Measurements from ENCODE around the gene RELT.
A peak's percentile ranks its signal among the peaks of the same experiment; 100 is the strongest.

RELT gene

DNA sequence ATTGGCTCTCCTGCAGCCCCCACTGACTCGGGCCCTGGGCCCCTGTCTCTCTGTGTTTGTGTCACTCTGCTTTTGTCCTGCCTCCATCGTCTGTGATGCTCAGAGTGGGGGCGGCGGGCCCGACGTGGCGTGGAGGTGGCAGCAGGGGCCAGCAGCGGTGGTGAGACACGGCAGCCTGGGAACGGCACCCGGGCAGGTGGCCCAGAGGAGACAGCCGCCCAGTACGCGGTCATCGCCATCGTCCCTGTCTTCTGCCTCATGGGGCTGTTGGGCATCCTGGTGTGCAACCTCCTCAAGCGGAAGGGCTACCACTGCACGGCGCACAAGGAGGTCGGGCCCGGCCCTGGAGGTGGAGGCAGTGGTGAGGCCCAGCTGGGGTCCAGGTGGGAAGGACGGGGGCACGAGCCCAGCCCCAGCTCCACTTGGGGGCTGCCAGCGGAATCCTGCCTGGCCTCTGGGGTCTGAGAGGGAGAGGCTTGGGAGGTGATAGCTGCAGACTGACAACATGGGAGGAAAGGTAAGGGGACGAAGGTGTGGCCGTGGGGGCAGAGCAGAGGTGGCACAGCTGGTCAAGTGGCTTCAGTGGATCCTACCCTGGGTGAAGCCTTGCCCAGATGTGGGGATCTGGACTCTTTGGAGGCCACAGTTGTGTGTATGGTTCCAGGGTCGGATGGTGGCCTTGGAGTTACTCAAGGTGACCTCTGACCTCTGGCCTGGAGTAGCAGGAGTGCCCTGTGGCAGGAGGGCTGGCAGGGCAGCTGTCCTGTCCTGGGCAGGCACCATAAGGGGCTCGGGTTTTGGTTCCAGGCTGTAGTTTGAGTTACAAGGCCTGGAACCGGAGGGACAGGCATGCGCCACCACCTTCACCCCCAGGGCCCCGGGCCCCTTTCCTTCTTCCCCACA, 16.2 kb downstream of the RELT start:
- no peak for DNase-seq

DNA sequence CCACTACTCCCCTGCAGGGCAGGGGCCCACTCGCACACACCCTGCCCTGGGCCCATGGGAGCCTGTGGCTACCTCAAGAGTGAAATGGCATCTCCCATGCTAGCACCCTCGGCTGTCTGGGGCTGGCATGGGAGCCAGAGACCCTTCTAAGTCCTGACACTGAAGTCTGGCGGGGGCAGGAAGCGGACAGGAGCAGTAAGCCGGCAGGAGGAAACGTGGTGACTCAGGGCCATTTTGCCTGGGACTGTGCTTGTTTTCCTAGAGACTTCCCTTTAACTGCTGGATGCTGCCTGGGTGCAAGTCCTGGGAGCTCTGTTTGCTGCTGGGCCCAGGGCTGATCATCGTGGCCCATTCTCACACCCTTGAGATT, 16.8 kb downstream of the RELT start:
- DNase-seq = no peak

DNA sequence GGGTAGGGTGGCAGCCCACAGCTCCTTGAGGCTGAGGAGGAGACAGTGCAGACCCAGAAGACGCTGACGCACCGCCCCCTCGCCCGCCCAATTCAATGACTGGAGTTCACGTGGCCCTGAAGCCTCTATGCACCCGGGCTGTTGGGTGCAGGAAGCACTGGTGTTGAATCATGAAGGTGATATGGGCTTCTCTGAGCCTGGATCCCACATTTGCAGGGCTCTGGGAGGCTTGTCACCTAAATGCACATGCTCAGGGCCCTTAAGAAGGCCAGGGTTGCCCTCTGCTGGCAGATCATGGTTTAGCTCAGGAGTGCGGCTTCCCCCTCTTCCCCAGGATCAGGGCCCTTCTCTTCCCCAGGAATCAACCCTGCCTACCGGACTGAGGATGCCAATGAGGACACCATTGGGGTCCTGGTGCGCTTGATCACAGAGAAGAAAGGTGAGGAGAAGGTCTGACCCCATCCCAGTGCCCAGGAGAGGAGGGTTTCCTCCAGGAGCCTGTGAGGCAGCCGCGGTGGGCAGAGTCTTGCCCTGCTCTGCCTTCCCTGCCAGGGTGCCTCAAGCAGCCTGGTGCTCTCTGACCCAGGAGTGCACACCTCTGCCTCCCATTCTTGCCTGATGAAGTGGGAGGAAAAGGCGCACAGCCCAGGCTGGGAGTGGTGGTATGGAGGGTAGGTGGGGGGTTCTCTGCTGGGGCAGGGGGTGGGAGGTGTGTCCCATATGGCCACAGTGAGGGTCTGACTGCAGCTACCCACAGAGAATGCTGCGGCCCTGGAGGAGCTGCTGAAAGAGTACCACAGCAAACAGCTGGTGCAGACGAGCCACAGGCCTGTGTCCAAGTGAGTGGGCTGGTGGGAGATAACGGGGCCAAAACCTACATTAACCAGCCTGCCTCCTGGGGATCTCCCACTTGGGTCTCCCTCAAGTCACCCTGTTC, 17.5 kb downstream of the RELT start:
- DNase-seq = peak; percentile 64

DNA sequence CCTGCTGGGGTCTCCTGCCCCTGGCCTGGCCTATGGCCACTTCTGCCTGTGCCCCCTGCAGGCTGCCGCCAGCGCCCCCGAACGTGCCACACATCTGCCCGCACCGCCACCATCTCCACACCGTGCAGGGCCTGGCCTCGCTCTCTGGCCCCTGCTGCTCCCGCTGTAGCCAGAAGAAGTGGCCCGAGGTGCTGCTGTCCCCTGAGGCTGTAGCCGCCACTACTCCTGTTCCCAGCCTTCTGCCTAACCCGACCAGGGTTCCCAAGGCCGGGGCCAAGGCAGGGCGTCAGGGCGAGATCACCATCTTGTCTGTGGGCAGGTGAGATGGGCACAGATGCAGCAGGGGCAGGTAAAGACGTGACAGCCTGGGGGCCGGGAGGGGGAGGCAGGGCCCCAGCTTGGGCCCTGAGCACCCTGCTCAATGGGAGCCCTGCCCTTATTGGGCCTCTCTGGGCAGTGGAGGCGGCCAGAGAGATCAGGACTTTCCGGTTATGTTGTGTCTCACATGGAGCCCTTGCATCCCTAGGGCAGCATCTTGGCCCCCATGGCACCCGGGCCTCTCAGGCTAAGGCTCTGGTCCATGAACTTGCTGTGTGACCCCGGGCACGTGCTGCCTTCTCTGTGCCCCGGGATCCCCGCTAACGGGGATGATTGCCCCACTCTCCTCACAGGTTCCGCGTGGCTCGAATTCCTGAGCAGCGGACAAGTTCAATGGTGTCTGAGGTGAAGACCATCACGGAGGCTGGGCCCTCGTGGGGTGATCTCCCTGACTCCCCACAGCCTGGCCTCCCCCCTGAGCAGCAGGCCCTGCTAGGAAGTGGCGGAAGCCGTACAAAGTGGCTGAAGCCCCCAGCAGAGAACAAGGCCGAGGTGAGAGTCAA, 18.5 kb downstream of the RELT start:
- no peak for DNase-seq

DNA sequence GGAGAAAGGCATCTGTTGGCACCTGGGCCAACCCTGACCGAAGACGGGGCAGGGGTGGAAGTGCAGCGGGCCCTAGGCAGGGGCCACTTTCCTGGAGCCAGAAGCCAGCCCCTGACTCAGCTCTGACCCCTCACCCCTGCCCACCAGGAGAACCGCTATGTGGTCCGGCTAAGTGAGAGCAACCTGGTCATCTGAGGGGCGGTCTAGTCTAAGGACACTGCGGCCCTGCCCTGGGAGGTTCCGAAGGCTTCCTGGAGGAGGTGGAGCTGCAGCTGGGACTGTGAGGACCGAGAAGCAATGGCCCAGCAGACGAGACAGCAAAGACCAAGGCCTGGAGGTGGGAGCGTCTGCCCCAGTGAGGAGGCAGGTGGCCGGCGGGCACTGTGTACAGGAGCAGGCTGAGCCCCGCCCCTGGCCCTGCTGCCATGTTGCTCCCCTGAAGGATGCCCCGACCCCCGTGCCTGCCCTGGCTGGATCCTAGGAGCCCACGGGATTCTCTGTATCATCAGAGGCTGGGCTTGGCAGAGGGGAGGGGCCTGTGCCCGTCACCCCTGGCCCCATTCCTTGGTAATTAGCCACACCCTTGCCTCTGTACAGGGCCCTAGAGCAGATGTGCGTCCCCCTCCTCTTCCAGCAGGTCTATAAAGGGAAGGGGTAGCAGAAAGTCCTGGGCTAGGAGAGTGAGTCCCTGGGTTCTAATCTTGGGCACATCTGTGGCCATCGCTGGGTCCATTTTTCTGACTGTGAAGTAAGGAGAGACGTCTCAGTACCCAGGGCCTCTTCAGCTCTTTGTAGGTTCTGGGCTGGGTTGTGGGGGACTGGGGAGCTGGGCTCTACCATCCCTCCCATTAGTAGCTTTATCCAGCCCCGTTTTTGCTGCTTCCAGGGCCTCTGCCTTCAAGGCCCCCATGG, 19.4 kb downstream of the RELT start:
- no peak for DNase-seq

DNA sequence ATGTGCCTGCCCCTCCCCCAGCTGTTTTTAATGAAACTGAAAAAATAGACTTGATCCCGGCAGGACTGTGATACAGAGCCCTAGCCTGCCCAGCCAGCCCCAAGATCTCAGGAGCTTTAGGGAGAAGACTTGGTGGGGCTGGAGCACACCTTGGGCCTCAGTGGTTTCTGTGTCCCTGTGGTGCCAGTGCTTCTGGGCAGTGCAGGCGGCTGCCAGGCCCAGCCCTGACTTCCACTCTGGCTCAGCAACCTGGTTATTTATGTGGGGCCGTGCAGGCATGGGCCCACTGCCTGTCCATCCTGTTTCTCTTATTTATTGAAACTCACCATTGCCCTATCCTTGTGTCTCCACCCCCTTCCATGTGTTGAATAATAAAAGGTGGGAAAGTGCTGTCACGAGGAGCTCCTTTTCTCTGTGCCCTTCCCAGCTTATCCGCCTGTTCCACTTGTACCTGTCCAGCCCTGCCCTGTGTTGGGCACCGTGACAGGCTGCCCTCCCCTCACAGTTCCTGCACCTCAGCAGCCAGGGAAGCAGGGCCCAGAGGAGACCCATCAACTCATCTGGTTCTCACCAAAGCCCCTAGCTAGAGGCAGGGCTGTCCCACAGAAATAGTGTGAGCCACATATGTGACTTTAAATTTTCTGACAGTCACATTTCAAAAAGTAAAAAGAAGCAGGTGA, 20.2 kb downstream of the RELT start:
- no peak for DNase-seq

DNA sequence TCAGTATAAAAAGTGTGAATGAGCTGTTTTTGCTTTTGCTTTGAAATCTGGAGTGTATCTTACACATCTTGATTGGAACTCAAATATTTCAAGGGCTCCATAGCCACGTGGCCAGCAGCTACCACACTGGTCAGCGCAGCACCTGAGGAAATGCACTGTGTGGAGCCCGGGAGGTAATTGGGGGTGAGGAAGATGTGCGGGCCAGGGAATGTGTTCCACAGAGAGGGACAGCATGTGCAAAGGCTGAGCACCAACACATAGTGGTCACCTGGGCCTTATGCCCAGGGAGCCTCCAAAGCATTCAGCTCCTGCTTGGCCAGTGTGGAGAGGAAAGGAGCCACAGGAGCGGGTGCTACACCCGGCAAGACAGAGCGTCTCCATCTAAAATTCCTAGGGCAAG, 20.8 kb downstream of the RELT start:
- DNase-seq = no peak

DNA sequence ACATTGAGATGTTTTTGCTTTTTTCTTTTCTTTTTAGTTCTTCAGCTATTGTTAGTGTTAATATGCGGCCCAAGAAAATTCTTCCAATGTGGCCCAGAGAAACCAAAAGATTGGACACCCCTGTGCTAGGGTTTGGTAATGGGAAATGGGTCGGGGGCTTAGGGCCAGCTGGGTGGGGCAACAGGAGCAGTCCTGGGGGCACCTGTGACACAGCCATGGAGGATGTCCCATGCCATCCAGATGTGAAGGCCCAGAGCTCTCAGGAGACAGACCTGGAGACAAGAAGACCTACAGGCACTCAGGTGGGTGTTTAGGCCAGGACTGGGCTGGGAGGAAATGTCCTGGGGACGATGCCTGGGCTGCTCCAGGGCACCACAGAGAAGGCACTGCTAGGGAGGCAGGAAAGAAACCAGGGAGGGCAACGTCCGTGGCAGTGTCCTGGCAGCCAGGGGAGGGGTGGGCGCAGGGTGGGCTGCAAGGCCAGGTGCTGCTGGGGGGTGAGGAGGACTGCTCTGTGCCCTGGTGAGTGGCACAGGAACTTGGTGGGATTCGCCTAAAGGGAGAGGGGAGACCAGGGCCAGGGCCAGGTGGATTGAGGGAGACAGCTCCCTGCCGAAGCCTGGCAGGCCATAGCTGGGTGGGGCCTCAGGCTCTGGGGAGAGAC, 21.4 kb downstream of the RELT start:
- no peak for DNase-seq

DNA sequence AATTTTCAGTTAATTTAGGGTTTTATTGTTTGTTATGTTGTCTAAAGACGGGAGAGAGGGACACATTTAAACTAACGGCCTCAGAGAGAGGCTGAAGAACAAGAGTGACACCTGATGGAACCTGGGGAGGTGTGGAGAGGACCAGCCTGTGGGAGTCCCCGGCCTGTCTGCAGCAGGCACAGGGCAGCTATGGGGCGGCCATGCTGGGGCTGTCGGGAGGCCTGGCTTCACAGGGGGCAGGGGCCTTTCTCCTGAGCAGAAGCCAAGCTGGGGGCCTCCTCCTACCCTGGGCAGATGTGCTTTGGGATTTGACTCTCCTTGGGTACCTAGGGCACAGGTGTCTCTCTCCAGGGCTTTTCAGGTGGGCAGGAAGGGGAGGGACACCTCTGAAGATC, 21.9 kb downstream of the RELT start:
- no peak for DNase-seq

DNA sequence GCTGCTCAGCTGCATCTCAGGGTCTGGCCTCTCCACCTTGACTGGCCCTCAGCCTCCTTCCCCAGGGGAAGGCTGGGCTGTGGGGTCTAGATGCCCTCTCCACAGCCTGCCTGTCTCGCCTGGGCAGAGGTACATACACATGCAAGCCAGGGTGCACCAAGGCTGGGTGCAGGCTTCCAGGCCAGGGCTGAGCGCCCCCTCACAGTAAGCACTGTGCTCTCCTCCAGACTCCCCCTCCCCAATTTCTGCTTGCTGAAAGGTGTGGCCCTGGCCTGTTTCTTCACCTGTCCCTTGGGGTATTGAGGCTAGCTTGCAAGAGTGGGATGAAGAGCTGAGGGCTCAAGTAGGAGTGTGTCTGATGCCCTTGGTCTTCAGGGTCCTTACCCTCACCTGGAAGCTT, 22.5 kb downstream of the RELT start:
- DNase-seq = no peak

DNA sequence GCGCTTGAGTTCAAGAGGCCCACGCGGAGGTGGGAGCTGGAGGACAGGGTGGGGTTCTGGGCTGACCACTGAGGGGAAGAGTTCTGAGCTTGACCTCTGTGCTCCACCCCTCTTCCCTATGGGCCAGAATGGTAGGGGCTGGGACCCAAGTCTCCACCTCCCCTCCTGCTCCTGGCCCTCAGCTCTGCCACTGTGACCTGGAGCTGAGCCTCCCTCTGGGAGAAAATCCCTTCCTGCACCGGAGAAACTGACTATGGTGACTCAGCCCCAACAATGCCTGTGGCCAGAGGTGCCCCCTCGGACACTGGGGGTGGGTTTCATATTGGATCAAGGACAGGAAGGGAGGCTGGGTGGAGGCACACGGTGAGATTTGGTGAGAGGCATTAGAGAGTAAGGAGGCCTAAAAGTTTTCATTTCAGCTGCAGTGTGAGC, 23.0 kb downstream of the RELT start:
- no peak for DNase-seq

DNA sequence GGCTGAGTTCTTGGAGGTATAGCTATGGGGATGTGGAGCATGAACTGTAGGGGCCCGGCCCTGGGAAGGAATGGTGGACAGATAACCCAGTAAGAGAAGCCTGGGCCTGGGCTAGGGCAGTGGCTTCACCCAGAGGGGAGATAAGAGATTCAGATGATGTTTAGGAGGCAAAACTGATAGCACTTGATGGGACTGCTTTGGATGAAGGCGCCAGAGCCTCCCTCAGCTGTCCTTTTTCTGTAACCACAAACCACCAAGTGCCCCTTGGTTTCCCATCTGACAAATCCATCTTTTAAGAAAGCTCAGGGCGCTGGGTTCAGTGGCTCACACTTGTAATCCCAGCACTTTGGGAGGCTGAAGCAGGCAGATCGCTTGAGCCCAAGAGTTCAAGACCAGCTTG, 23.4 kb downstream of the RELT start:
- no peak for DNase-seq

DNA sequence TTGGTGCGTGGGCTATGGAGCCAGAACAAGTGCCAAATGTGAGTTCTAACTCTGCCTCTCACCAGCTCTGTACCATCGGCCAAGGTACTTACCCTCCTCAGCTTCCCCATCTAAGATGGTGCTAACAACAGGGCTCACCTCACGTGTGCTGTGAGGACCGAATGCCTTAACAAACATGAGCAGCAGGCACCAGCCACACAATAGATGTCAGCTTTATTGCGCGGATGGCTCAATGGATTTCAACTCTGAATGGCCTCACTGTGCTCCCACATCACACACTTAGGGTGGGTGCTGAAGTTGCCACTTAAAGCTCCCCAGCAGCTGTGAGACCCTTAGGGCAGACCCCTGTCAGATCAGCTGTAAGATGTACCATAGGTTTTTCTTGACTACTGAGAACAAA, 24.1 kb downstream of the RELT start:
- no peak for DNase-seq

DNA sequence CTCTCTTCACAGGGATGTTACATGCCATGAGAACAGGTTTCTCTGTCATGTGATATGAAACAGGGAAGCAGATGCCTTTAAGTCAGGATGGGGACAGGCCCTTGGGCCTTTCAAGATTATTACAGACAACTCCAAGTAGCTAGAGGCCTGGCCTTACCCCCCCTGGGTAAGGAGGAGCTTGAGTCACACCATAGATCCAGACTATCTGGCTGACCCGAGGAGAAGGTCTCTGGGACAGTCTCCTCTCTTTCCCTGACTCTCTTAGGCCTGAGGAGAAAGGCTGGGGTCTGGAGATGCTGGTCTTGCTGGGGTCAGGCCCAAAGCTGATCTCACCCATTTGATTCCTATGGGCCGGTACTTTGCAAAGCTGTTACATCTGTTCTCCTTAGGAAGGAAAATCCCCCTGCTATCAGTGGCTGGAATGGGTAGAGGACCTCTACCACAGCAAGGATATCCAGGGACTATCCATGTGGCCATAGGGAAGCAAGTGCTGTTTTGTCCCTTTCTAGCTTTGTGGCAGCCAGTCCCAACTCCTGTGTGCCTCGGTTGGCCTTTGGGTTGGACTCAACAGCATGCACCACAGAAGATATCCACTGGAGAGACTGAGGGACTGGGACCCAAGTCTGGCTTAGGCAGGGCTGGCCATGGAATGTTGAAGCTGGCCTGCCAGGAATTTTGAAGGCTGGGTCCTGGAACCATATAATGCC, 25.2 kb downstream of the RELT start:
- no peak for DNase-seq

DNA sequence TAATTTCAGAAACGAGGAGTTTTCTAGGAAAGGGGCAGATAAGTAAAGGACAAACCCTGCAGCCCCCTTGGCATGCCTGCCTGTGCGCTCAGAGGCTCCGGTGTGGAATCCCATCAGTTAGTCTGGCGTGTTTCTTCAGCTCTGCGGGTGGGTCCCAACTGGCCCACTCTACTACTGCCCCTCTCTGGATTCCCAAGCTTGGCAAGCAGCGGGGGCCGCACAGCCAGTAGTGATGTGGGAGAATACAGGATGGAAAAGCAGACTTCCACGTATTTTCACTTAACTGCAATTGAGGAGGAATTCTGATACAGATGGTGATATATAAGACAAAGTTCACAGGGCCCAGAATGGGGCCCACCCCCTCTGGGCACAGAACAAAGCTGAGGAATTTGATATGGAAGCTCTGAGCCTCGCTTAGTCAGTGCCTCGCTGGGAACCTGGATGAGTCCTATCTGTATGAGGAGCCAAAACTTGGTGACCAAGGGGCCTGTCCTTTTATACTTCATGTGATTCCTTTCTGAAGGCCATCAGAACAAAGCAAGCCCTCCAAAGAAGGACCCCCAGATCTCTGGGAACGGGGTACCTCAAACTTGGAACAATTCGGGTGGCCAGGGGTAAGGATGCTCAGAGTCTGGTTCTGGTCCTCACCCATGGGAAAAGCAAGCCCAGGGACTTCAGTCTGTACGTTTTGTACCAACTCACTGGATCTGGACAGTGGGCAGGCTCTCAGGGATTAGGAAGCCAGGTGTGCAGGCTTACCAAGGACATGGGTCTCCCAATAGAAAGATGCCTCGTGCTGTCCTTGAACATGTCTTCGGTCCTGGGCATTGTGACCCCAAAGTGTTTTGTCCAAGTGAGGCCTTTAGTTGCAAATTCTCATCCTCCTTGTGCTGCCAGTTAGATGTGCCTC, 26.0 kb downstream of the RELT start:
- DNase-seq = no peak

DNA sequence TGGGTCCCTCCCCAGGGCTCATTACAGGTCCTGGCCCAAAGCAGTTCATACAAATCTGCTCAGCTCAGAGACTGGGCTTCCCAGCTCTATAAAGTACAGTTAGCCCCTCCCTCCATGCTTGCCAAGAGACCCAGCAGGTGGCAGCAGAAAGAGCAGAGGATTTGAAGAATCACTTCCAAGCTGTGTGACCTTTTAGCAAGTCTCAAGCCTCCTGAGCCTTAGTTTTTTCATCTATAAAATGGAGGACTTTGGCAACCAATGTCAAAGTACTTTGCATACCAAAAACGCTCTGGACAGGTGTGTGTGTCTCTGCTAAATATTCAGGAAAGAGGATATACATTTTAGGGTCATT, 26.6 kb downstream of the RELT start:
- no peak for DNase-seq

DNA sequence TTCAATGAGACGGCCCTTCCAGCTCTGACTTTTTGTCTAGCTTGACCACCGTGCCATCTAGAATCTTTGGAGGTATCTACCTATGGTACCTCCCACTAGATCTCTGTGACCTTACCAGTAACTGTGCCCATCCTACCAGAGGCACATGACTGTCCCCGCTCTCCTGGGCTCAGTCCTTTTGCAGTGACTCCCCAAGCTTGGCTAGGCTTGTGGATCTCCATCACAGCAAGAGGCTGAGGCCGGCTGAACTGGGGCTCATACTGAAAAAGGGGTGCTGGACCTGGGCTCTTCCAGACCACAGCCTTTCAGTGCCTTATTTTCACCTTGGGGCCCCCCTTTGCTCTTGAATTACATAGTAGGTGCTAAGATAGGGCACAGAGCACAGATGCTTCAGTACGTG, 27.3 kb downstream of the RELT start:
- no peak for DNase-seq

DNA sequence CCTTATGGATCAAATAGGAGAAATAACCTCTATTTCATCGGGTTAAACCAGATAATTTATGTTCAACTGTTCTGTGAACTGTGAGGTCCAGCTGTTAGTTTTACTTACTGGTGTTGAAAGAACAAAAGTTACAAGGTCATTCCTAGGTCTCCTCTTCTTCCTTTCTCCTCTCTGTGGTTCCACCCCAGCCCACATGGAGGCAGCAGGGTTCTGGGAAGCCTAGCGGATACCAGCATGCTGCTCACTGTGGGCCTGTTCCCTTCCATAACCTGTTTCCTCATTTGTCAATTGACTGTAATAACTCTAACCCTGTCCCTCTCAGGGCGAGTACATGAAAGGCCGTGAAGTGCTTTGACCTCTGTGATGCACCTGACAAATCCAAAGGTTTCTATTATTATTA, 27.8 kb downstream of the RELT start:
- no peak for DNase-seq
